Measurements from ENCODE around the gene GANAB.
"Not testable (repeated sequence)": the region's sequence is repeated elsewhere in the genome, so short reads cannot be mapped to it uniquely, and the experiment has no call there.

The GANAB gene

DNA sequence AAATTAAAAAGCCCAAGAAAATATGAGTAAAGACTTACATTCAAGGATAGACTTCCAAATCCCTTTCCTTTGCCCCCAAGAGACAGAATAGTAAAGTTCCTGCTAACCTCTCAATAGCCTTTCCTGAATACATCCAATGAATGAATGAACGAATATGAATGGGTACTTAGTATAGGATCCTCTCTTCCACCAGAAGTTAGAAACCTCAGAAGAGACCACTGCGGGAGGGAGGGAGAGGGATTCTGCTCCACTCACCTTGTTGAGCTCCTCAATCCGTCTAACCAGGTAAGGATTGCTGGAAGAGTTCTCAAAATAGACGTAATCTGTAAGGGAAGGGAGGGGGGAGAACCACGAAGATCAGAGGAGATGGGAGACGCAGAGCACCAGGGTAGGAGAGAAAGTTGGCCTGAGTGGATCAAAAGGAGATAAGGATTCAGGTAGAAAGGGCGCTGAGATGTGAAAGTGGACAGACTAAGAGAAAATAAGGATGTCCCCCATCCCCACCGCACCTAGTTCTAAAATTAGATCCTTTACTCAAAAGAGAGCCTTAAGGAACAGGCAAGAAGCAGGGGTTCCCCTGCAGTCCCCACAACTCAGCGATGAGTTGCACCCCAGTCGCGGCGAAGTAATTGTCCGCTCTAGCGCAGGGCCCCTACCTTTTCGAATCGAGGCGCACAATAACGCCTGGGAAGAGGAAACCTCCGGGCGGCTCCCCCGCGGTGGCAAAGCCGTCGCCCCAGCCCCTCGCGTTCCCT, 45.9 kb downstream of the GANAB start:
- no peak for DNase-seq

DNA sequence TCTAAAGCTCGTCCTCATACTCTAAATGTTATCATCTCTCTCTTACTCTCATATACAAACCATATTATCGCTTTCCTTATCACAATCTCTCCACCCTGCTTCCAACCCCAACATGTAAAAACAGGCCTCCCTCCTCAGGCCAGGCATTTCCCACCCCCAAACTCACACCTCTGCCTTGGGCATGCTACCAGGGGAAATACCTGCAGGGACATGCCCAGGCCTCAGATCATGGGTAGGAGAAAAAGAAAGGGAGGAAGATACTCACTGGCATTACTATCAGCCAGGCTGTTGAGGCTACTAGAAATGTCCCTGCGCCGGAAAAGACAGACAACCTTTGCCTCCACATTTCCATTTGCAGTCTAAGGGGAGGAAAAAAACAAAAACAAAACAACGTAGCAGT, 46.5 kb downstream of the GANAB start:
- no peak for DNase-seq

DNA sequence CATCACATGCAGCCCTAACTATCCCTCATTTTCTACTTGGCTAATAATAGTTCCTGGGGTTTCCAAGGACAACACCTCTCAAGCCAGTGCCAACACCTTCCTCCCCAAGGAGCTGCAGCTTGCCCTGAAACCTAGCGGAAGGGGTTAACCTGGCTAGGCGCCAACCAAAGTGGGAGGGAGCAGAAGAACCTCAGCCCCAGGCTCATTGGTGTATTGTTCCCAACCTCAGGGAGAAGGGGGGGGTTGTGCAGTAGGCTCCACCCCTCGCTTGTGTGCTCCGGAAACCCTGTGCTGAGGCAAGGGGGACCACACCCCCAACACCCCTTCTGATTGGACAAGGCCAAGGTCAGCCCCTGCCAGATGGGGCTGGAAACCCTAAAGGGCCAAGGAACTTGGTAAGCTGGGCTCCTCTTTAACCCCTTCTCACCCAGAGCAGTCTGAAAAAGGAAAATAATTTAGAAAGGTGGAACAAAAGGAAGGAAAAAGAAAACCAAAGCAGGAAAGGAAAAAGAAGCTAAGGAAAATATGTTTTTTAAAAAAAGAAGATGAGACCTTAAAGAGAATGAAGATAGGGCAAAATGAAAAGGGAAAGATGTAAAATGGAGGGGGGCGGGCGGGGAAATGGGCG, 47.2 kb downstream of the GANAB start:
- DNase-seq, result peak; percentile 99

DNA sequence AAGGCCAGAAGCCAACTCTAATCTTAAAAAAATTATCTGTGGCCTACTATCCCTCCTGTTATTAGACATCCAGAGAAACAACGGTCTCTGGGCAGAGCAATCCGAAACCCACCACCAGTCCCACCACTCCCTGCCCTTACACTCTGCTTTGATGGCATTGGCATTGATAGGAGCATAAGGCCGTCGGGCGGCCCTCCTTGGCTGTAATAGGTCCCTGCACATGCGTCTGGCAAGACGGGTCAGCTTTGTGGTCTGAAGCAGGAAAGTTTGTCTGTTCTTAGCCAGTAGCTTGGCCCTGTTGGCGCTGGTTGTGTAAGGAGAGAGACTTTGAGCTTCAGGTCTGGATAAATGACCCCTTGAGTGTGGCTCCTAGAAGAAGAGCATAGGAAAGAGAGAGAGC, 51.3 kb downstream of the GANAB start:
- no peak for DNase-seq

DNA sequence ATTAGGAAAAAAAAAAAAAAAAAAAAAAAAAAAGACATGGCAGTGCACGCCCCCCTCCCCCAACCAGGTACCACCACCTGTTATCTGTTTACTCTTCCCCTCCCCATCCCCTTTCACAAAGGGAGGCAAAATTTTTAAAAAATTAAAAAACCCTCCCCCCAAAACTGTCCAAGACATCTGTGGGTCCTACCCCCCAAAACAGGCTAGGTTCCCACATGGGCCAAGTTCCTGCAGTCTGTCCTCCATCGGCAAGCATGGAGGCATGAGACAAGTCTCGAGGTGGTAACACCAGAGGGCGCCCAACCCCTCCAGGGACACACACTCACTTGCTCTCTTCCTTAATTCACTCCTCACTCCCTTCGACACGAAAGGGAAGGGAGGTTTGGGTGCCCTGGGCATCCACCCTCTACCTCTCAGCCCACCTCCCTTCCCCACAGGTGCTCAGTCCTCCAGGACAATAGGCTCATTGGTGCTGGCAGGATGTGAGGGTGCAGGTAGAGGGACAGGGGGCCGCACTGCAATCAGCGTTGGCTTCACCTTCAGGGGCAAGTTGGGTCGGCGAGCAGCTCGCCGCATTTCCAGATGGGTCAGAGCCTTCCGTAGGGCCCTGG, 52.9 kb downstream of the GANAB start:
- peak; percentile 82 for DNase-seq

DNA sequence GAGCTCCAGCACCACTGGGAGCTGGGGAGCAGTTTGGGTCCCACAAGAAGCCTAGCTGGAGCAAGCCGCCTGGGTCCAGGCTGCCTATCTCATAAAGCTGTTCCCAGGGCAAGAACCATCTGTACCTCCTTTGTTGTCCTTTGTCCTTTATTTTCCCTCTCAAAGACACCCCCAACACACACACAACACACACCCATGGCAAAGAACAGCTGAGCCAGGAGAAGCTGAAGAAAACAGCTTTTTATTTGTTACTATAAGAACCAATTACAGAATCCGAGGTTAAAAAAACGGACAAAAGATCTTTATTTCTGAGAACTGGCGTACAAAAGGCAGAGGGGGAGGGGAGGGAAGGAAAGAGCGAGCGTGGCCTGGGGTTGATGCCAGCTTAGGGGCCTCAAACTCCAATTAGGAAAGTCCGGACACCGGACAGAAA, 53.4 kb downstream of the GANAB start:
- no peak for DNase-seq

DNA sequence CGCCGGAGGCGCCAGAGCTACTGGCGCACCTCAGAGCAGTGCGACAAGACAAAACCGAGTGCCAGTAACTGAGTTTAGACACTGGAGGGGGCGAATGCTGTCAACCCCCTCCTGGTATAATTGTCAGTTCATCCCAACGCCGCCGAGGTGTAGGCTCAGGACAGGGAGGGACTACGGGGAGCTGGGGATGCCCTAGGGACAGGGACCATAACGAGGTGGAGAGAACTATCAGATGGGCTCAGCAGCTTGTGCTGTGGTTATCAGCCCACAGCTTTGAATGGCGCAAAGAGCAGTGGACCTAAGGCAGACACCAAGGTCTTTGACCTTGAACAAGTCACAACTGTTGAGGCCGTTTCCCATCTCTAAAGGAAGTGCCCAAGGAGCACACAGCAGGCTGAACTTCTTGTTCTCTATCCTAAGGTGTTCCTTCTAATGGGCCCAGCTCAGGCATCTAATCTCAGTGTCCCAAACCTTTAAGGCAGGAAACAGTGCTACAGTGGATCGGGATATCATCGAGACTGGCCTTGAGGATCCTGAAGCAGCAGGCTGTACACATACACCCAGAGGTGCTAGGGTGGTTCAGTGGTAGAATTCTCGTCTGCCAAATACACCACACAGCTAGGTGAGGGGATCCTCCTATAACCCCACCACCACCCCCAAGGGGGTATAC, 54.1 kb downstream of the GANAB start:
- DNase-seq, result no peak

DNA sequence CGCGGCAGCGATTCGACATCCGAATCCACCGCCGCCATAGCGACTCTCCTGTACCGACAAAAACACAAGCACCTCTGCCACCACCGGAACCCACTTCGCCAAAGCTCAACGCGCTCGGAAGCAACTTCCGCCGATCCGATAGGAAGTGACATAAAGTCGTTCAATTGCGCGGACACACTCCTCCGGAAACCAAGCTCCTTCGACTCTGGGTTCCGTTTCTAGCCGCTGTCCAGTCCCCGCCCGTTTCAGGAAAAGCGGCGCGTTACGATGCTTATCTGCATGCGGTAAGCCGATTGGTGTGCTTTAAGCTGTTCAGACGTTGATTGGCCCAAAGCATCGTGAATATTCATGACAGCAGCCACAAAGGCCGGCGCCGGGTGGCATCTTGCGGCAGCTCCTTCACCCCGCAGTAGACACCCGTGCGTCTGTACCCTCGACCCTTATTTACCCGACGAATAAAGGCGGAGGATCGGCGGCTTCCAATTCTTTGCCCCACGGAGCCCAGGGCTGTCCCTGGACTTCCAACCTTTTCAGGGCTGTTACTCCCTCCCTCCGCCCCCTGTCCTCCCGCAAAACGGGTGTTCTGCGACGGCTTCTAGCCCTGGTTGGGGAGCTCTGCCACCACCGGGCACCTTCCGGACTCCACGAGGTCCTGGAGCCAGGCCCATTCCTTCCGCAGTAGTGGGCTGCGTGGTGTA, 54.8 kb downstream of the GANAB start, which contains the start of gene TUT1:
TSS of gene TUT1 (minus strand) at position 76 of the 698 bp plus-strand sequence. CDS start at position 38, 38 bp downstream.
- peak; percentile 99 for DNase-seq

DNA sequence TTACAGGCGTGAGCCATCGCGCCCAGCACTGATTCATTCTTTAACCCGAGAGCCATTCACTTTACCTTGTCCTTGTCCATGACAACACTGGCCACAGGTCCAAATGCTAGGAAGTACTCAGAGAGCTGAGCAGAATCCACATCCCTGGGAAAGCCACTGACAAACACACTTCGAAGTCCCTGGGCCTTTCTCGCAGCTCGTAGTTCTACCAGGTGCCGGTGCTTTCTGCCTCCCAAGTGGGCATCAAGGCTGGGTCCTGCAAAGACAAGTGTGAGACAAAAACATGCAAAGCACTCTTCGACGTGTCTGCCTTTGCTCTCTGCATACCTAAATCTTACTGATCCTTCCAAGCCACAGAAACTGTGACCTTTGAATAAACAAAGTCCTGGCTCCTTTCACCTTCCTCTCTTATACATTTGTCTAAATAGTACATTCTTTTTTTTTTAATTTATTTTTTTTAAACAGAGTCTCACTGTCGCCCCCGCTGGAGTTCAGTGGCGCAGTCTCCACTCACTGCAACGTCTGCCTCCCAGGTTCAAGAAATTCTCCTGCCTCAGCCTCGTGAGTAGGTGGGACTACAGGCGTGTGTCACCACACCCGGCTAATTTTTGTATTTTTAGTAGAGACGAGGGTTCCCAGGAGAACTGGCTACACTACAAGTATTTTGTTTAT, 57.3 kb downstream of the GANAB start:
- no peak for DNase-seq

DNA sequence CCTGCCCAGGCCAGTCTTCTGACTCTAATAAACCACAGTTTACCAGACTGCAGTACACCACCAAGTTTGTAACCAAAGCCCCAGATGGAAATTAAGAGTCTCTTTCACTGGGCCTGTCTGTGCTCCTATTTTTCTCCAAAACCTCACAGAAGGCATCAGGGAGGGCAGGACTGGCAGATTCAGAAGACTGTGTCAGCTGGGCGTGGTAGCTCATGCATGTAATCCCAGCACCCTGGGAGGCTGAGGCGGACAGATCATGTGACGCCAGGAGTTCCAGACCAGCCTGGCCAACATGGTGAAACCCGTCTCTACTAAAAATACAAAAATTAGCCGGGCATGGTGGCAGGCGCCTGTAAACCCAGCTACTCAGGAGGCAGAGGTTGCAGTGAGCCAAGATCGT, 61.1 kb downstream of the GANAB start:
- DNase-seq, result not testable (repeated sequence)

DNA sequence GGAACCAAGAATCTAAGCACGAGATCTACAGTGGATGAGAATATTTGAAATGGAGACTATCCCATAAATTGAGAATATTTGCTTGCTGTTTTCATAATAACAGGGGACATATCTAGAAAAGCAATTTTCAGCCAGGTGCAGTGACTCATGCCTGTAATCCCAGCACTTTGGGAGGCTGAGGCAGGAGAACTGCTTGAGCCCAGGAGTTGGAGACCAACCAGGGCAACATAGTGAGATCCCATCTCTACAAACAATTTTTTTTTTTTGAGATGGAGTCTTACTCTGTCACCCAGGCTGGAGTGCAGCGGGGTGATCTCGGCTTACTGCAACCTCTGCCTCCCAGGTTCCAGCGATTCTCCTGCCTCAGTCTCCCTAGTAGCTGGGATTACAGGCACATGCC, 64.7 kb downstream of the GANAB start:
- DNase-seq, result not testable (repeated sequence)

DNA sequence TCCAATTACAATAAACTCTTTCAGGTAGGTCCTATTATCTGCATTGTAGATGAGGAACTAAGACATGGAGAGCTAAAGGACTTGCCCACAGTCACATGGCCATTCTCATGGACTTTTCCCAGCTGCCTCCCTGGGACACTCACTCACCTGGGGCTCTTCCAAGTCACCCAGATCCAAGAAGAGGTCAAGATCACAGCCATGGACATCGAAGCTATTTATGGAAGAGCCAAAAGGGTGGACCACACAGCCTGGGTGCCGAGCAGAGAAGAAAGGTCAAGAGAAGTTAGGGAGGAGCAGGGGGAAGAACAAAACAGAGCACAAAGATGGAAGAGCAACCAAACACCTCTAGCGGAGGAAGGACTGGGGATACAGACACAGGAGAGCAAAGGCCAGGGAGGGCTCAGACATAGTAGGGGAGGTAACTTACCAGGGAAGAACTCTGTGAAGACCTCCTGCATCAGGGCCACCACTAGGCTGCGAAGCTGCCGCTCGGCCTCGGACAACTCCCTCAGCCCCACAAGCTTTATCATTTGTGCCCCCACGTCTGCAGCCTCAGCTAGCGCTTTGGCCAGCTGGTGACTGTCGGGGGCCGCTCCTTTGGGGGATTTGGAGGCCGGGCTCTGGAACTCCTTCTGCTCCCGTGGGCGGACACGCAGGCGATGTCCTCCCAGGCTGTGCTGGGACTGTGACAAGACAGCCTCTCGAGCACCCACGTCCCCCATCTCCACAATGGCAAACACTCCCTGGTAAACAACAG, 65.3 kb downstream of the GANAB start:
- no peak for DNase-seq

DNA sequence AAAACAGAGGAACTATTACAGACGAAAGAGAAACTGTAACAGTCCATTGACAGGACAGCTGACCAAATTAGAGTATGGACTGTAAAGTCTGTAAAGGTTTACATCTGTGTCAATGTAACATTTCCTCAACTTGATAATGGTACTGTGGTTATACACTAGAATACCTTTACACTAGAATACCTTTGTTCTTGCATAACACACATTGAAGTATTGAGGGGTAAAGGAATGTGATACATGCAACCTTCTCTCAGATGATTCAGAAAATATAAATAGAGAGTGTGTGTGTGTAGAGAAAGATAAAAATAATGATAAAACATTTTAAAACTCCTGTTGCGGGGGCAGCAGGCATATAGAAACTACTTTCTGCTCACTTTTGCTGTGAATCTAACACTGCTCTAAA, 67.2 kb downstream of the GANAB start:
- no peak for DNase-seq

DNA sequence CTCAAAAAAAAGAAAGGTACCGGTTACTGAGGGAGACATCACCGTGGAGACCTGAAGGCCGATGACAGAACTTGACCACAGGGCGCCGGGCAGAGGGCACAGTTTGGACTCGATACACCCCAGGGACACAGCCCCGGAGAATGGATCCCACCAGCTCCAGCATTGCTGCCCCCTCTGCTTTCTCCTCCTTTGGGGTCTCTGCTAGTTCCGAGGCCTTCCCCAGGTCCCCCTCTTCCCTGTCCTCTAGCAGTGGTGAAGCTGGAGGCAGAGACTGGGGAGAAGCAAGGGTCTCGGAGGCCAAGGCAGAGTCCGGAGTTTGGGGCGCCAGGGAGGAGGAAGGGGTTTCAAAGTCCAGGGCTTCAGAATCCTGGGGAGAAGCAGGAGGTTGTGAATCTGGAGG, 67.9 kb downstream of the GANAB start:
- no peak for DNase-seq

DNA sequence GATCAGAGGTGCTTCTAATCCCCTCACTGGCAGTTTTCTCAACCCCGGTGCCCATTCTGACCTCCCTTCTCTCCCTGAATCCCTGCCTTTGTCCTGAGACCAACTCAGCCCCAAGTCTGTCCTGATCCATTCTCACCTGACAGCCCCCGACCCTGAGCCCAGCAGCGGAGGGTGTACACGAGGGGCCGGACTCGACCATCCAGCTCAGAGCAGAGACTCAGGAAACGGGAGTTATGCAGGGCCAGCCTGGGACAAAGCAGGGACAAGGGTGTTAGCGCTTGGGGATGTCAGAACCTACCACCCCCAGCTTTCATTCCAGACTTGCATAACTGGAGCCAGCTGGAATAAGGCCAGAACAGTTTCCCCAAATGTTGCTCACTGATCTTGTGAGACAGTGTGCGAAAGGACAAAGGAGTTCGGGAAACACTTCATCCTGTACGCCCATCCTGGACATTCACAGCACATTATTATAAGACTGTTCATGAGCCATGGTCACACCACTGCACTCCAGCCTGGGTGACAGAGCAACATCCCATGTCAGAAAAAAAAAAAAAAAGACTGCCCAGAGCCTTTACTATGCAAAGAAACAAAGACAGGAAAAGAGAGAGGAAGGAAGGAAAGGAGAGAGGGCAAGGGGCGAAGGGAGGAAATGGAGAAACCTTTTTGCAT, 69.2 kb downstream of the GANAB start:
- DNase-seq, result no peak

DNA sequence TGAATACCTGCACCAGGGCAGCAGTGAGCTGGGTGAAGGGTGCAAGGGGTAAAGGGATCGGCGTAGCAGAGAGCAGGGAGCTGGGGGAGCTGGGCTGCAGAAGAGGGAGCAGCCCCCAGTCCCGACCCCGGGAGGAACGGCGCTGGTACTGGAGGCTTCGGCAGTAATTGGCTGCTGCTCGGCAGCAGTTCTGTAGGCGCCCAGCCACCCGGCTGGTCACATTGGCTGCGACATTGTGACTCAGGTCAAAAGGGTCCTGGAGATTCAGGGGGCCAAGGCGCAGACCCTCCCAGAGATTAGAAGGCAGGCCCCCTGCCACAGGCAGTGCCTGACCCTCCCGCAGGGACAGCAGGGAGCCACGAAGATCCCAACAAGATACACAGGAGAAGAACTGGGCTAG, 70.6 kb downstream of the GANAB start:
- DNase-seq, result no peak

DNA sequence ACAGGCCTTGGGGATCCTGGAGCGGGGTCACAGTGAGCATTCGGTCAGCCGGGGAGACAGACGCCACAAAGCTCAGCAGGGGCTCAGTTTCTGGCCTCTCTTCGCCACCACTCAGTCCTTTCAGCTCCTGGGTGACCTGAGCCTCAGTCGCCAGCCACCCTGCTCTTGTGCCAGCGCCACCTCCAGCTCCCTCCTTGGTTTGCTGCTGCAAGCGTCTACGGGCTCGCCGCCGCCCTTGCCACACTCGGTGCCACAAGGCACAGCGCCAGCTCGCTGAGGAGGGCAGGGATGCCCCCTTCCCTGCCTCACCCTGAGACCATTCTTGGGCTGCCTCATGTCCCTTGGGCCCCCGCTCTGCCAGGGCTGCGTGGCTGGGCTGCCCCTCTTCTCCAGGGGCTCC, 71.3 kb downstream of the GANAB start:
- DNase-seq, result no peak

All from EL (cell line).